Fibroblast of villous mesenchyme (primary cell): ENCODE data around the gene PTDSS2. TPM values are rescaled to one million over a fixed set of nuclear protein-coding genes. Genes with fewer than 3 reads are reported as not detected.

Source experiments
- DNase-seq: peaks from one replicate; pipeline ENCODE4 v3.0.0-alpha.2; 2010; ENCODE audit warnings: low read depth
- H3K4me3 ChIP-seq: 2 replicates; pipeline ENCODE4 v1.5.1; 2011; ENCODE audit warnings: low read depth, mild to moderate bottlenecking, low read length
- CTCF ChIP-seq: IDR thresholded peaks from 2 replicates; pipeline ENCODE4 v1.5.1; 2012; ENCODE audit warnings: low read depth, mild to moderate bottlenecking, low read length; ENCODE audit not compliant: insufficient read depth
- total RNA-seq: library from RNA; depleted of rRNA; stranded (reverse); fragments of >200 nt; gene quantifications from 2 replicates; pipeline ENCODE4 v1.2.3, GENCODE V29; 2012

PTDSS2 gene
- total RNA-seq, 1 donor, result 31.5 TPM

GRCh38 chr11:428295-428694 is 21.8 kb upstream of the PTDSS2 start:
- DNase-seq, result no peak
- TF ChIP-seq CTCF, result no peak
- H3K4me3 ChIP-seq, result no peak overlapping the region

GRCh38 chr11:429391-429790 is 20.7 kb upstream of the PTDSS2 start:
- no peak for DNase-seq
- no peak overlapping the region for H3K4me3 ChIP-seq
- no peak for TF ChIP-seq CTCF

- H3K4me3 ChIP-seq, result no peak overlapping the region
- no peak for TF ChIP-seq CTCF
- no peak for DNase-seq
Observed at GRCh38 chr11:429931-430456, 20.1 kb upstream of the PTDSS2 start.

GRCh38 chr11:431921-432320 is 18.2 kb upstream of the PTDSS2 start:
- TF ChIP-seq CTCF, result no peak
- no peak for DNase-seq
- H3K4me3 ChIP-seq, result no peak overlapping the region

GRCh38 chr11:432501-433100 is 17.5 kb upstream of the PTDSS2 start:
- DNase-seq, result no peak
- TF ChIP-seq CTCF, result no peak
- no peak overlapping the region for H3K4me3 ChIP-seq

GRCh38 chr11:433111-433510 is 17.0 kb upstream of the PTDSS2 start:
- no peak for TF ChIP-seq CTCF
- no peak overlapping the region for H3K4me3 ChIP-seq
- no peak for DNase-seq

GRCh38 chr11:433641-434040 is 16.4 kb upstream of the PTDSS2 start:
- no peak for DNase-seq
- no peak overlapping the region for H3K4me3 ChIP-seq
- TF ChIP-seq CTCF, result no peak
